ENCODE results near the gene CAMSAP2. TPM values are rescaled to one million over a fixed set of nuclear protein-coding genes. Genes with fewer than 3 reads are reported as not detected.

Gene CAMSAP2
- polyA plus RNA-seq, 5 donors = 31.2 to 59.7 (median 50.9) TPM

GRCh38 chr1:200877010-200877409 is 138.3 kb downstream of the CAMSAP2 start:
- DNase-seq = no peak

GRCh38 chr1:200877839-200878551 is 139.3 kb downstream of the CAMSAP2 start:
- no peak for DNase-seq

GRCh38 chr1:200880212-200880611 is 141.5 kb downstream of the CAMSAP2 start:
- no peak for DNase-seq

GRCh38 chr1:200883118-200883517 is 144.4 kb downstream of the CAMSAP2 start:
- no peak for DNase-seq

GRCh38 chr1:200885623-200886402 is 147.1 kb downstream of the CAMSAP2 start:
- no peak for DNase-seq

- no peak for DNase-seq
Observed at GRCh38 chr1:200886594-200886993, 147.9 kb downstream of the CAMSAP2 start.

- no peak for DNase-seq
Observed at GRCh38 chr1:200887036-200887435, 148.3 kb downstream of the CAMSAP2 start.

- no peak for DNase-seq
Observed at GRCh38 chr1:200887772-200888348, 149.2 kb downstream of the CAMSAP2 start.

- DNase-seq = no peak
Observed at GRCh38 chr1:200888349-200888838, 149.7 kb downstream of the CAMSAP2 start.

- no peak for DNase-seq
Observed at GRCh38 chr1:200889571-200889970, 150.9 kb downstream of the CAMSAP2 start.

GRCh38 chr1:200890027-200890426 is 151.3 kb downstream of the CAMSAP2 start:
- DNase-seq = no peak

- DNase-seq = peak; percentile 71 to 79
Observed at GRCh38 chr1:200890818-200891773, 152.4 kb downstream of the CAMSAP2 start.

- DNase-seq = no peak
Observed at GRCh38 chr1:200891774-200892157, 153.1 kb downstream of the CAMSAP2 start.

- no peak for DNase-seq
Observed at GRCh38 chr1:200892546-200892945, 153.9 kb downstream of the CAMSAP2 start.

GRCh38 chr1:200892958-200893357 is 154.3 kb downstream of the CAMSAP2 start:
- no peak for DNase-seq

- DNase-seq = no peak
Observed at GRCh38 chr1:200893411-200893901, 154.8 kb downstream of the CAMSAP2 start.

- DNase-seq = peak in 1 of 2 donors; percentile 44
Observed at GRCh38 chr1:200894712-200895442, 156.2 kb downstream of the CAMSAP2 start, which contains the start of gene INAVA. TSS of gene INAVA (plus strand) at chr1:200894900. CDS start at chr1:200898401, 3,501 bp downstream.

GRCh38 chr1:200895443-200895789 is 156.7 kb downstream of the CAMSAP2 start:
- no peak for DNase-seq

- DNase-seq = no peak
Observed at GRCh38 chr1:200895801-200896530, 157.3 kb downstream of the CAMSAP2 start.
